GM12864 (cell line): Measurements from ENCODE around the gene JMJD7.

Source experiments
- DNase-seq: peaks from one replicate; pipeline ENCODE4 v3.0.0-alpha.2; 2011; ENCODE audit warnings: low read depth
- H3K4me3 ChIP-seq: 2 replicates; pipeline ENCODE4 v1.5.1; 2011; ENCODE audit warnings: mild to moderate bottlenecking, low read depth, low read length, control low read depth
- TF ChIP-seq, protein P1 (sequence below): IDR thresholded peaks from 2 replicates; pipeline ENCODE4 v1.5.1; 2011; ENCODE audit warnings: low read depth, mild to moderate bottlenecking, moderate library complexity, low read length, control low read depth, inconsistent platforms; ENCODE audit errors: missing control alignments

Gene JMJD7

DNA sequence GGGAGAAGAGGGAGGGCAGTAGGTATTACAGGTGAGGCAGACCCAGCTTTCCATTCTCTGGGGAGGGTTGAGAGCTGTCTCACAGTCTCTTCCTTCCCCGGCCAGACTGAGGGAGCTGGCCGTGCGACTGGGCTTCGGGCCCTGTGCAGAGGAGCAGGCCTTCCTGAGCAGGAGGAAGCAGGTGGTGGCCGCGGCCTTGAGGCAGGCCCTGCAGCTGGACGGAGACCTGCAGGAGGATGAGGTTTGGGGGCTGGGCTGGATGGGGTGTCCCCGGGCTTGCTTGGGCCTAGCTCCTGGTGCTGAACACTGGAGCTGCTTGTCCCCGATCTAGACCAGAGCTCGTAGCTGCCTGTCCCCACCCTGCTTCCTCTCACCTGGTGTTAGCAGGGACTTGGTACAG lies 15.7 kb downstream of the JMJD7 start:
- DNase-seq, result no peak
- no peak overlapping the region for H3K4me3 ChIP-seq
- TF ChIP-seq, protein P1, sequence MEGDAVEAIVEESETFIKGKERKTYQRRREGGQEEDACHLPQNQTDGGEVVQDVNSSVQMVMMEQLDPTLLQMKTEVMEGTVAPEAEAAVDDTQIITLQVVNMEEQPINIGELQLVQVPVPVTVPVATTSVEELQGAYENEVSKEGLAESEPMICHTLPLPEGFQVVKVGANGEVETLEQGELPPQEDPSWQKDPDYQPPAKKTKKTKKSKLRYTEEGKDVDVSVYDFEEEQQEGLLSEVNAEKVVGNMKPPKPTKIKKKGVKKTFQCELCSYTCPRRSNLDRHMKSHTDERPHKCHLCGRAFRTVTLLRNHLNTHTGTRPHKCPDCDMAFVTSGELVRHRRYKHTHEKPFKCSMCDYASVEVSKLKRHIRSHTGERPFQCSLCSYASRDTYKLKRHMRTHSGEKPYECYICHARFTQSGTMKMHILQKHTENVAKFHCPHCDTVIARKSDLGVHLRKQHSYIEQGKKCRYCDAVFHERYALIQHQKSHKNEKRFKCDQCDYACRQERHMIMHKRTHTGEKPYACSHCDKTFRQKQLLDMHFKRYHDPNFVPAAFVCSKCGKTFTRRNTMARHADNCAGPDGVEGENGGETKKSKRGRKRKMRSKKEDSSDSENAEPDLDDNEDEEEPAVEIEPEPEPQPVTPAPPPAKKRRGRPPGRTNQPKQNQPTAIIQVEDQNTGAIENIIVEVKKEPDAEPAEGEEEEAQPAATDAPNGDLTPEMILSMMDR, result no peak

GRCh38 chr15:41844814-41845213 lies 16.9 kb downstream of the JMJD7 start:
- no peak overlapping the region for H3K4me3 ChIP-seq
- DNase-seq, result no peak
- TF ChIP-seq, protein P1, result no peak

GRCh38 chr15:41847206-41847605 lies 19.3 kb downstream of the JMJD7 start:
- H3K4me3 ChIP-seq, result no peak overlapping the region
- TF ChIP-seq, protein P1, result no peak
- DNase-seq, result no peak

GRCh38 chr15:41847981-41848380 lies 20.1 kb downstream of the JMJD7 start:
- DNase-seq, result no peak
- TF ChIP-seq, protein P1, result no peak
- no peak overlapping the region for H3K4me3 ChIP-seq

DNA sequence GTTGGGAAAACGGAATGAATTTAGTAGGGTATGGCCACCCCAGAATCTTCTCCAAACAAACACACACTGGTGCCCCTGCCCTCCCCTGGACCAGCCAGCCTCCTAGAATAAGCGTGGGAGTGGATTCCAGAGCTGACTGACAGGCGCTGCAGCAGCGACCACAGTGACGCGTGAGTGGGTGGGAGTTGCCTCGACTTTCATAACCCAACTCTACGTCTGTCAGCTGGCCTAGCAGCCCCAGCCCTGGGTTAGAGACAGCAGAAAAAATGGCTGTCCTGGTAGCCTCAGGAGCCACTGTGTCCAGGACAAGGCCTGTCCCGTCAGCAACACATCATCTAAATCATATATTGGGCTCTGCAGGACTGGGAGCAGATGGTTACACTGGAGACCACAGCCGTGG lies 20.7 kb downstream of the JMJD7 start:
- TF ChIP-seq, protein P1, result no peak
- DNase-seq, result no peak
- no peak overlapping the region for H3K4me3 ChIP-seq

- TF ChIP-seq, protein P1, result no peak
- H3K4me3 ChIP-seq, result no peak overlapping the region
- DNase-seq, result no peak
Observed at GRCh38 chr15:41849204-41849603, 21.3 kb downstream of the JMJD7 start.

DNA sequence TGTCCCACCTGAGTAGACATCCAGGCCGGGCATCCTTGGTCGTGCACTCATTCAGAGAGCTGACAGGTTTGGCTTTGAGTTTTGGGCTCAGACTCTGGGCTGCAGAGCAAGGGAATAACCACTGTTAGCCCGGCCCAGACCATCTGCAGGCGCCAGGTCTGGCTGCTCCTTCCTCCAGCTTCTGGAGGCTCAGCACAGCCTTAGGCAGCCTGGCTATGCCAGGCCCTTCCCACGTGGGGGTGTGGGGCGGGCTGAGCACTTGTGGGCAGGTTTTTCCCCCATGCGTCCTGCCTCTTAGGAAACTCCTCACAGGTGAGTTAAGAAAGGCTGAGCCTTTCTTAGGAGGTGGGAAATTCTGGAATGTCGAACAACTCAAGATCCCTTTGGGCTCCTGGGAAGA lies 22.0 kb downstream of the JMJD7 start:
- TF ChIP-seq, protein P1, result no peak
- no peak for DNase-seq
- H3K4me3 ChIP-seq, result no peak overlapping the region
